NCI-H460 (cell line): ENCODE results near the gene YWHAQ. TPM values are rescaled to one million over a fixed set of nuclear protein-coding genes. Genes with fewer than 3 reads are reported as not detected.
A peak's percentile ranks its signal among the peaks of the same experiment; 100 is the strongest.

Source experiments
- DNase-seq: peaks from one replicate; pipeline ENCODE4 v3.0.0-alpha.2; 2016; ENCODE audit warnings: low read depth; ENCODE audit errors: extremely low read depth
- total RNA-seq: library from RNA; depleted of rRNA; stranded (reverse); fragments of >200 nt; shearing (Covaris generic); gene quantifications from 2 replicates; pipeline ENCODE4 v1.2.3, GENCODE V29; 2014

Gene YWHAQ
- total RNA-seq, 1 experiment from 2014 or later = 443 TPM

DNA sequence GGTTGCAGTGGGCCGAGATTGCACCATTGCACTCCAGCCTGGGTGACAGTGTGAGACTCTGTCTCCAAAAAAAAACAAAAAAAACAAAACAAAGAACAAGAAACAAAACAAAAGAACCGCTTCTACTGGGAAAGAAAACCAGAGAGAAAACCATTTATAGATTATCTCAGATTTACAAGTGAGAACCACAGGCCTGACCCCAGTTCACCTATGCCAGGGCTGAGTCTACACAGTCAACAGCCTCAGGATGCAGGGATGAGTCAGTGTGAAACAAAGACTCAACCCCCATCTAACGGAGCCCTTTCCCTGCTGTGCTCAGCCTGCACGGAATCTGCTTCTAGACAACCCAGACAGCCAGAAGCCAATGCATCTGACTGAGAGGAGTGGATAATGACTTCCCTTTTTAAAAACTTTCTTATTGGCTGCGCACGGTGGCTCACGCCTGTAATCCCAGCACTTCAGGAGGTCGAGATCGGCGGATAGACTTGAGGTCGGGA, 25.5 kb upstream of the YWHAQ start:
- peak; percentile 21 for DNase-seq

DNA sequence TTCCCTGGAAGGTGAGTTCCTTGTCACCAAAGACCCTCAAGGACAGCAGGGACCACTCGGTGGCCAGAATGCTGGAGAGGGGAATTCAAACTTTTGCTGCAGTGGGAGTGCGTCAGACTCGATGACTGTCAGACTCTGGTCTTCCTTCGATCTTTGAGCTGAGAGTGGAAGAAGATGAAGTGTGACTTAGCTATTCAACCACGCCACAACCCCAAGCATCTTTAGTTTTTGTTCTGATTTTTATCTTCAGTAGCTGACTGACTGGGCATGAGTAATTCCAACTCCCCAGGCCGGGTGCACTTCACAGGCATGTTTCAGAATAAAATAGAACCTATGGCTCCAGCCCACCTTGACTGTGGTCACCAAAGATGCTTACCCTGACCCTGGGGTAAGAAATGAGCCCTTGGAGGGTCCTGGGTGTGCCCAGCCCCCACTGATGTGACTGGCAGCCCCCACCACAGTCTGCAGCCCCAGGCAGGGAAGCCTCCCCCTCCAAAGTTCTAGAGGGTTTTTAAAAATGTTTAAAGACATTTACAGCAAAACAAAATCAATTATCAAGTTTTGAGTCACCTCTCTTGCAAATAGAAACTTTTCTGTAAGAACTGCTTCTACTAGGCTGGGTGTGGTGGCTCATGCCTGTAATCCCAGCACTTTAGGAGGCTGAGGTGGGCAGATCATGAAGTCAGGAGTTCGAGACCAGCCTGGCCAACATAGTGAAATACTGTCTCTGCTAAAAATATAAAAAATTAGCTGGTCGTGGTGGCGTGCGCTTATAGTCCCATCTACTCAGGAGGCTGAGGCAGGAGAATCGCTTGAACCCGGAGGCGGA, 24.9 kb upstream of the YWHAQ start:
- no peak for DNase-seq

DNA sequence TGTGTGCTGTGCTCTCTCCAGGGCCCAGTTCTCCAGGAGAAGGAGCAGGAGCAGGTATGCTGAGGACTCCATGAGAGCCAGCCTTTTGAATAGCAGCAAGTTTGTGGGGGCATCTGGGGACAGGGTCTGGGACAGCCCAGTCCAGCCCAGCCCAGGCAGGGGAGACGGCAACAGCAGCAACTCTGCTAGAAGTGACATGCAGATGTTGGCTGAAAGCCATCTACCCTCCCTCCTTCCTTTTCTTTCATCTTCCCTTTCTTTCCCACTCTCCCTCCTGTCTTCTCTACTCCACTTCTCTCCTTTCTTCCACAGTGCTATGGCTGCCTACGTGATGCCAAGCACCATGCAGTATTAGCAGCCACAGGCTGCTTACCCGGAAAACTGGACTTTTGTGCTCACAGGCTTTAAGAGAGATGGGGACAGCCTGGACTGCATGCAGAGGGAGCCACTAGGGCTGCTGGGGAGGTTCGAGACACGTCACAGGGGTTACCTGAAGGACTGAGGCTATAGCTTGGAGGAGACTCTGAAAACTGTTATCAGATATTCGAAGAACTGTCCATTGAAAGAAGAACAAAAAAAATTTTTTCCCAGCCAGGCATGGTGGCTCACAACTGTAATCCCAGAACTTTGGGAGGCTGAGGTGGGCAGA, 23.8 kb upstream of the YWHAQ start:
- DNase-seq = no peak

DNA sequence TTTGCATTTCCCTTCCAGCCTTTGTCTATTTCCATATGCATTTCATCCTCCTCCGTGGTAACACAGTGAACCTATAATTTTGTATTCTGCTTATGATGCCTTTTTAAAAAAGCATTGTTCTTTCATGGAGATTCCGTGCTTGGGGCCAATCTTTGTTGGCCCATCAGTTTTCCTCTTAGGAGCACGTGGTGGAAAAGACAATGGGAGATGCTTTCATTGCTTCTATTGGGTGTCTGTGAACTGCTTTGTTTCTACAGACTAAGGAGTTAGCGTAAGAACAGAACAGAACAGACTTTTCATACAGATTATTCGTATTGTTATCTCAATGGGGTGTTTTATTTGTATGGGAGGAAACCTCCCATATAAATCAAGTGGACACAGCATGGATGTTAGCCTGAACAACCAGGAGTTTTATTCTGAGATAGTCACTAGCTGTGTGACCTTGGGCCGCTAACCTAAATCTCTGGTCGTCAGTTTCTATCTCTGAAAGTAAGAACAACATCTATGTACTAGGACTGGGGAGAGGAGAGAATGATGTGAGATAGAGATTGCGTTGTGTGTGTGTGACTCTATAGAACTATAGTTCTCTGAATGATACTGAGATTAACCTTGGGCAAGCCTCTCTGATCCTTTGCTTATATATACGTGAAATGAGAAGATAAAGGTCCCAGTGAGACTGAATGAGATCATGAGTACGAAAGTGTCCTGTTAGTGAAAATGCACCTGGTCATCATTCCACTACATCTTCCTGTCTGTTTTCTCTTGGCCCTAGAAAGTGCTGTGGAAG, 22.9 kb upstream of the YWHAQ start:
- DNase-seq = no peak

DNA sequence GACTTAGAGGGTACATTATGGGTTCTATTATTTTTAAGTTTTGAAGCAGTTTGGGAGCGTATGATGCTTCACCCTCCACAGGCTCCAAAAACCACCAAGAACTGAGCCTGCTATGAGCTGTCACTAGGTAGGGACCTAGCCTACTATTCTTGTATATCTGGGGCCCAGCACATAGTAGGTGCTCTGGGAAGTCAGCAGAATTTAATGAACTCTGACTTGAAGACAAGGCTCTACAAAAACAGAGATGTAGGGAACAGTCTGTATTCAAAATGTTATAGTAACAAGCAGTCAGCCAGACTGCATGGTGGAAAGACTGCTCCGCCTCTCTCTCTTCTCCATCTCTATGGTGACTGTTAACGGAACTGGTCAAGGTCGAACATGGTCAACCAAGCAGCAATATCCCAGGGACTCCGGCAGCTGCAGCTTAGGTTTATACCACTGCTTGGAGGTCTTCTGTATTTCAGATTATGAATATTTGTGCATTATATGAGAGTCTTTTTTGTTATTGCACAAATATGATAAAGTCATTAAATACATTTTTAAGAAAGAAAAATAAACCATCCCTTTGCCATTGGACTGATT, 22.2 kb upstream of the YWHAQ start:
- DNase-seq = no peak

DNA sequence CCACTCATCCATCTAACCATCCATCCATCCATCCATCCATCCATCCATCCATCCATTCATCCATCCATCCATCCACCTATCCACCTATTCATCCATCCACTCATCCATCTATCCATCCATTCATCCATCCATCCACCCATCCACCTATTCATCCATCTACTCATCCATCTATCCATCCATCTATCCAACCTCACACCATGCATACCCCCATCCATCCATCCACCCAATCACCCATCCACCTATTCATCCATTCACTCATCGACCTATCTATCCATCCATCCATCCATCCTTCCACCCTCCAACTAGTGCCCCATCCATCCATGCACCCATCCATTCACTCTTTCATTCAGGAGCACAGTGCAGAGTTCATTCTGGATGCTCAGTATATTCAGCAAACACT, 21.5 kb upstream of the YWHAQ start:
- no peak for DNase-seq

DNA sequence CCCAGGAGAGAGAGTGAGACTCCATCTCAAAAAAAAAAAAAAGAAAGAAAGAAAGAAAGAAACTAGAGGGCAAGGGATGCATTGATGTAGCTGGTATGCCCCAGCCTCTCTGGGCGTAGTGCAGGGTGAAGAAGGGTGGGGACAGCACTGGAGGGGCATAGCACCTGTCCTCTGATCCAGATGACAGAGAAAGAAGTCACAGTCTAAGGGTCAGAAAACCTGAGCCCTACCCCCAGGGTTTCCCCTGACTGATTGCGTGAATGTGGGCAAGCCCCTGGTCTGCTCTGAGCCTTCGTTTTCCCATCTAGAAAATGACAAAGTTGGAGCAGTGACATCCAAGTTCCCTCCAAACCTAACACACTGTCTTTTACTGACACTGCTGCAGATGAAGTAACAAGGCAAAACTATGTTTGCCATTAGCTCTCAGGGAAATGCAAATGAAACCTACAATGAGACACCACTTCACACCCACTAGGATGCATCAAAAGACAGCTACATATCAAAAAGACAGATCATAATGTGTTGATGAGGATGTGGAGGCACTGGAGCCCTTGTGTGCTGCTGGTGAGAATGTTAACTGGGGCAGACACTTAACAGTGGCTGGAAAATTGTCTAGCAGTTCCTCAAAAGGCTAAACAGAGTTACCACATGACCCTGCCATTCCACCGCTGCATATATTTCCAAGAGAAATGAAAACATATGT, 19.5 kb upstream of the YWHAQ start:
- no peak for DNase-seq

DNA sequence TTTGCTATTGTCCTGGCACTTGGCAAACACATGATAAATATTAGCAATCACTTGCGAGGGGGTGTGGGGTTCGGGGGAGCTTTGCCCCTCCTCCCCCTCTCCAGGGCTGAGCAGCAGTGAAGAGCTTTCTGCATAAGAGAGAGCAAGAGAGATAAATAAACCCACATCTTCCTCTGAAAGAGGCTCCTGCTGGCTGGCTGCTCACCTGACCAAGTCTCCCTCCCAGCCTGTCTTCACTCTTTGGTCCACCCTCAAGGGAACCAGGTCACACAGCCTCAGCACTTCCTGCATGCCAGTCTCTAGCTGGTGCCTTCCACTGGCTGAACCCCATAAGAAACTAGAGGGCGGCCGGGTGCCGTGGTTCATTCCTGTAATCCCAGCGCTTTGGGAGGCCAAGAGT, 18.5 kb upstream of the YWHAQ start:
- no peak for DNase-seq

DNA sequence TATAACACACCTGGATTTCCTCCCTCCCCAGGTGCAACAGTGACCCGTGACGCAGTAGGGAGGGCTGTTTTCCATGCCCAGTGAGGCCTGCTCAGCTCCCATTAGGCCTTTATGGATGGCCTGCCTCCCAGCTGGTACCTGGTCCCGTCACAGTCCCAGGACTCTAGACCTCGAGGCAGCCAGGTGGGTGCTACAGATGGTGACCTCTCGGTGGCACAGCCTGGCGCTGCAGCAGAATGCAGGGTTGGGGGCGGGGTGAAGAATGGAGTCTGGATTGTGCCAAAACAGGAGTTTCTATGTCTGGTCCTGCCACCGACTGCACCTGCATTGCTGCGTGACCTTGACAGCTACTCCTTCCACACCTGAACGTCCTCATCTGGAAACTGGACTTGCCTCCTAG, 18.0 kb upstream of the YWHAQ start:
- no peak for DNase-seq

DNA sequence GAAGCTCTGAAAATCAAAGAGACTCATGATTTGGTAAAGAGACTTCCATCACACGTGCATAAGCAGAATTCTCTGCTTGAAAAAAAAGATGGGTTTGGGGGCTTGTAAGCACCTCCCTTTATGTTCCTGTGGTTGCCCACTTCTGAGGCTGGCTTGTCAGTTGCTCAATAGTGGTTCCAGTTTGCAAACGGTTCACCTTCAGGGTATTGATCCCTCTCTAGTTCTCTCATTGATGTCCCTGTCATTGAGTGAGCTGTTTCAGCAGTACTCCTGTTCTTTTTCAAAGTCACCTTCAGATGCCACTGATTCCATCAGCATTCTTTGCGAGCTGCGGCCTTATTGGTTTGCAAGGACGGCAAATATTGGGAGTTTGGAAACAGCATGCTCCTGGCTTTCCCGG, 17.1 kb upstream of the YWHAQ start:
- DNase-seq = no peak

DNA sequence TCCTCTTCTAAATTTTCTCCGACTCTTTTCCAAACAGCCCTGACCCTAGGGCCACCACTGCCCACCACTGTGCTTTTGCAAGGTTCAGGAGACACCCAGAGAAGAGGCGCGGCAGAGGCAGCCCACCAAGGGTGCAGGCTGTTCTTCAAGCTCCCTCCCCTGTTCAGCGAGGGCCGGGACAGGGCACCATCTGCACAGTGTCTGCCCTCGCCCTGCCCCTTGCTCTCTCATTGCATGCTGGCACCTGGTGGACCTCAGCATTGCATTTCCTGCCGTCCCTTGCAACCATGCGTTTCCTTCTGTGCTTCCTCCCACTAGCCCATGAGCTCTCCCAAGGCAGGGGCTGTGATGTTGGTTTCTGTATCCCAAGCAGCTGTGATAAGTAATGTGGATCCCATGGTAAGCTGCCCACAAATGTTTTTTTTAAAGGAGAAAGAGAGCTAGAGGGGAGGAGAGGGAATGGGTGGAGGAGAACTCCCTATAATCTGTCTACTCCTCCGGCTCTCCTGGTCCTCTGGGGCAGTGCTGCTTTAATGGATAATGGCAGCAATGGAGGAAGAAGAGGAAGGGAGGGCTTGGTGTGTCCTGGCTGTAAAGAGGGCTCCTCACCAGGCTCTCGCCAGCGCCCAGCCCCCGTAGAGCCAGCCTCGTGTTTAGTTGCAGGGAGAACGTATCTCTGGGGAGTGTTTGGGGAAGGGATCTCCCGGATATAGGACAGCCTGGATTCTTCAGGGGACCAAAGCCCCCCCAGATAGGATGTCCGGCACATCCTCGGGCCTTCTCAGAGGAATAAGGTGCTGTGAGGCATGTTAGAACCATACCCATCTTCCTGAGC, 15.6 kb upstream of the YWHAQ start:
- DNase-seq = no peak

DNA sequence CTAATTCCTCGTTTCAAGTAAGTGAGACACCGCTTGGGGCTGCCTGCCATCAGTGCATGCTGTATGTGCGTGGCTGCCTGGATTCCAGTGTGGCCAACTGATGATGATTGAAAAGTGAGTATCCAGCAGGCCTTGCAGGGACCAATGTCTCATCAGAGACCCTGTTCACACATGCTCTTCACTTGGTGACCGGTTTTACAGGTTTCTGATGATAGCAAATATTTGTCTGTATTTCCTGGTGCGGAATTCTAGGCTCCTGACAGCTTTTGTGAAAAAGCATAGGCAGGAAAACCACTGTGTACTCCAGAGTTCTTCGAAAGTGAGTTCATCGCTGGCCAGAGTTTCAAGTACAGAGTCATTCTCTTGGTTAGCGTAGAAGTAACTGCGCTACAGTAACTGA, 13.8 kb upstream of the YWHAQ start:
- DNase-seq = no peak

DNA sequence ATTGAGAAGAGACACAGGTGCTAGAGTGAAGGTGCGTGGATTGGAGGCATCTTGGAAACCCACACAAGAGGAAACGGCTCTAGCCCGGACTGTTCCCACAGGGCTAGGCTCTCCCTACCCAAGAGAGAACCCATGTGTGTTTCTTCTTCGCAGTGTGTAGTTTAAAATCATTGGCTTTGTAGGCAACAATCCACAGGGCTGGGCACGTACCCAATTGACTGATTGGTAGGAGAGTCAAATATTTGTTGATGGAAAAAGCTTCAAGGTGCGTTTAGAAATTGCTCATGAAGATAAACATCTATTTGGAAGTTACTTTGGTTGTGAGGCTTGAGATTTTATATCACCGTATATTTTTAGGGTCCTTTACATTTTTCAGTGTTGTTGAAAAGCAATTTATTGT, 13.2 kb upstream of the YWHAQ start:
- no peak for DNase-seq

DNA sequence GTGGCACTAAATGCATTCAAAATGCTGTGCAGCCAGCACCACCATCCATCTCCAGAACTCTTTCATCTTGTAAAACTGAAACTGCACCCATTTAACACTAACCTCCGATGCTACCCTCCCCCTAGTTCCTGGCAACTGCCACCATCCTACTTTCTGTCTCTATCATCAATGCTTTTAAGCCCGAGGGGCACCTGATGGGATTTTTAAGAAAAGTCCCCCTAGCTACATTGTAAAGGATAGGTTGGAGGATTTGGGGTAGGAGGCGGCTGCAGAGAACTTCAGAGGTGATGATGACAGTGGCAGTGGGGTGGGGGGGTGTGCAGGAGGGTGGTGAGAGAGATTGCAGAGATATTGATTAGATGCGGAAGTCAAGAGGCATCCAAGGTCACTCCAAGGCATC, 10.8 kb upstream of the YWHAQ start:
- no peak for DNase-seq

DNA sequence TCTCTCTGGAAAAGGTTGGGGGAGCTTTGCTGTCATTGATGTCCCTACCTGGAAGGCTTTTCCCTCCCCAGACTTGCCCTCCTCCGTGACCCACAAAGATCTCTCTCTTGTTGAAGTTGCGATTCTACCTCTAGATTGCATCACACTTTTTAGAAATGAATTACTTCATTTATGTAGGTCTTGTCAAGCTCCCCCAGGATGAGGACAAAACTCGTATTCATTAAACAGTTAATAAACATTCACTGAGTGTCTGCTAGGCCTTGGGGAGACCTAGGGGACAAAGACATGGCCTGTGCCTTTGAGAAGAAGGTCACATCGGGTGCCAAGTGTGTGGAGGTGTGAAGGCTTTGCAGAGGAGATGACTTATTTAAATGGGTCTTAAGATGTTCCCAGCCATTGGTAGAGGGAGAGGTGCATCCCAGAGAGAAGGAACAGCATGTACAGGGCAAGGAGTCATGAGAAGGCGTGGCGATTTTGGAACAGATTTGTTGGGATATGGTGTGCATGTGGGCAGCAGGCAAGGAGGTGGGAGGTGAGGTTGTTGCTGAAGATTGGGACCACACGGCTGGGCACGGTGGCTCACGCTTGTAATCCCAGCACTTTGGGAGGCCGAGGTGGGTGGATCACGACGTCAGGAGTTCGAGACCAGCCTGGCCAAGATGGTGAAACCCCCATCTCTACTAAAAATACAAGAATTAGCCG, 9.8 kb upstream of the YWHAQ start:
- no peak for DNase-seq

DNA sequence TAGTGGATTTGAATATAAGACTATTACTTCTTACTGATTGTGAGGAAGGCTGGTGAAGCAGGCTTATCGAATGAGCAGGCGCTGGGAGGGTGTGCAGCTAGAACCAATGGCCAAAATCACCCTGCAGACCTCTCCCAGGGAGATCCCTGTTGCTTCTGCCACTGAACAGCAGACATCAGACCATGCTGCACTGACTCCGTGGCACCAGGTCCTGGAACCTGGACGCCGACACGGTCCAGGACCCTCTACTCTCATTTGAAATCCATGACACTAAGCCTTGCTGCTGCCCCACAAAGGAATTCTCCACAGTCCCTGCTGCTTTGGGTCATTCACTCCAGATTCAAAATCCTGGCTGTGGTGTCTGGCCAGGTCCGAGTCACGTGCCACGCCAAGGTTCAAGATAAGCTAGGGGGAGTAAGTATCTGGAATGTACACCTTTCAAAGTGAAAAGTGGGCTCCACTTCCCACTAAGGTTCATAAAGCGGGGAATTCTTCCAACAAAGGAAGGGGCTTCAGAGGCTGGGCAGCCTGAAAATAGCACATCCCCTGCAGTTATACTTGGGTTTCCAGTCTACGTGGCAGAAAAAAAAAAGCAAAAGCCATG, 9.0 kb upstream of the YWHAQ start:
- no peak for DNase-seq

DNA sequence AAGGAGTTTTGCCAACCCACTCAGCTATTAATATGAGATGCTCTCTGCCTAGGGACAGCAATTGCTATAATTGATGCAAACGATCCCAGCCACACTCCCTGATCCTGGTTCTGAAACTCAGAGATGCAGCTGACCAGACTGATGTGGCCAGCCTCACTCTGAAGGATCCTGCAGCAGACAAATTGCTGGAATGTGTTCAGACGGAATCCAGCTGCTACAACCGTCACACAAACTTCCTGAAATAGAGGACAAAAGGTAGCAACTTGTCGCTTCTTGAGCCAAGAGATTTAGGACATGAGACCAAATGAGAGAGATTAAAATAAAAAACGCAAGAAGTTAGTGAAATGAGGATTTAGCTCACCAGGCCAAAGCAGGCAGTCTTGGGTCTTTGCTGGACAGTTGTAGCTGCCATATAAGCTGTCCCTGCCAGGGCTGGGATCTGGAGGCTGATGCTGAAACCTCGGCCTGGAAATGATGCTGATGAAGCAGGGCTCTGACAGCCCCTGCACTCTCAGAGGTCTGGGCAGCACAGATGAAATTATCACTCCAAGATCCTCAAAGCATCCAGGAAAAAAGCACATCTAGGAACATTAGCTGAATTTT, 8.3 kb upstream of the YWHAQ start:
- DNase-seq = no peak

DNA sequence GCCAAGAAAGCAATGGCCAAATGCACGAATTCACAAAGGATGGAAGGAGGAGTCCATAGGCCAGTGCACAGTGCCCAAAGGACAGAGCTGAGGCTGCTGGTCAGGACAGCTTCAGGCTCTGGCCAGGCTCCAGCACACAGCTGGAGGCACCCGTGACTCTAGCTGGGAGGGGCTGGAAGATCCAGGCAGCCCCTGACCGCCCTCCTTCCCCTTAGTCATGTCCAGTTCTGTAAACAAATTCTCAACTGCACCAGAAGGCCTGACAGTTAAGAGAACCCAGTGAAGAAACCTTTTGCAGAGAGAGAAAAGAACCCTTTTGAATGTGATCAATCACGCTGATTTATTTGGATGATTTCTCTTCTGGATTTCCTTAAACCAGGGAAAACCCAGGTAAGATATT, 7.7 kb upstream of the YWHAQ start:
- peak; percentile 41 for DNase-seq
